GM18870 (cell line): ENCODE results near the gene PPP1R15B.
A peak's percentile ranks its signal among the peaks of the same experiment; 100 is the strongest.

Source experiments
- ATAC-seq: cut with Tn5 transposase; IDR thresholded peaks from one replicate; pipeline ENCODE4 v1.9.1; 2021; ENCODE audit warnings: moderate library complexity; ENCODE audit not compliant: unreplicated experiment

The PPP1R15B gene

GRCh38 chr1:204401730-204402129 is 9.9 kb downstream of the PPP1R15B start:
- ATAC-seq: no peak

GRCh38 chr1:204400882-204401510 is 10.6 kb downstream of the PPP1R15B start:
- no peak for ATAC-seq

DNA sequence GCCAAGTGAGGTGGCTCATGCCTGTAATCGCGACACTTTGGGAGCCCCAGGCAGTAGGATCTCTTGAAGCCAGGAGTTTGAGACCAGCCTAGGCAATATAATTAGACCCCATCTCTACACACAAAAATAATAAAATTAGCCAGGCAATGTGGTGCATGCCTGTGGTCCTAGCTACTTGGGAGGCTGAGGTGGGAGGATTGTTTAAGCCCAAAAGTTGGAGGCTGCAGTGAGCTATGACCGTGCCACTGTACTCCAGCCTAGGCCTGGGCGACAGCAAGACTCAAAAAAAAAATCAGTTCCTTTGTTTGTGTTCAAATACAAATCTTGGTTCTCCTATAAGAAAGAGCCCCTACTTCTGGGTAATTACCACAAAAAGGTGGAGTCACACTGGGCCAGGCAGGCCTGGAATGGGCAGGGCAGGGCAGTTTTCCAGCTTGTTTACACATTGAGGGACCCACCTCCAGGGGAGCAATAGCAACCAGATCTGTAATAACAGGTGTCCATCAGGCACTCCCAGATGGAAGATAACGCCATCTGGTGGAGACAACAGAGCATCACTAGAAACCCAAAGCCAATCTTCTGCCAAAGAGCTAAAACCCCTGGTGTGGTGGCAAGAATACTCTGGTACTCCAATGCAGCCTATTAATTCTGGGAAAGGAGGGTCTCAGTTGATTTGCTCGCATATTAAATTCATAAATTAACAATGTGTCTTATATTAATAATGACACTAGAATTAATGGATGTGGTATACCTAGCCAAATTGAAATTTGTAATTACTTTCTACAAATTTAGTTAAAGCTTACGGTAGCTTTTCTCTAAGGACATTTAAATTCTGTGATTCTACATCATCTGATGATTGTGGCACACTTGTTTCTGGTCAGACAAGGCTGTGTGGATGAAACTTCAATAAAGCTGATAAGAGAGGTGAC is 13.2 kb downstream of the PPP1R15B start:
- no peak for ATAC-seq

DNA sequence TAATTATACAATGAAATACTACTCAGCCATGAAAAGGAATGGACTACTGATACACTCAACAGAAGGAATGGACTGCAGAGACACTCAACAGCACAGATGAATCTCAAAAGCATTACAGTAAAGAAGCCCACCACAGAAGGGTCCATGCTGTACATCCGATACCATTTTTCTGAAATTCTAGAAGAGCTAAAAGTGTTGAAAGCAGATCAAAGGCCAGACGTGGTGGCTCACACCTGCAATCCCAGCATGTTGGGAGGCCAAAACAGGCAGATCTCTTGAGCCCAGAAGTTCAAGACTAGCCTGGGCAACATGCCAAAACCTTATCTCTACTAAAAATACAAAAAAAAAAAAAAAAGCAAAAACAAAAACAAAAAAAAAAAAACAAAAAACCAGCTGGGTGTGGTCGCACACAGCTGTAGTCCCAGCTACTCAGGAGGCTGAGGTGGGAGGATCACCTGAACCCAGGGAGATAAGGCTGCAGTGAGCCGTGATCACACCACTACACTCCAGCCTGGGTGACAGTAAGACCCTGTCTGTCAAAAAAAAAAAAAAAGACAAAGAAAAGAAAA is 15.5 kb downstream of the PPP1R15B start:
- no peak for ATAC-seq

DNA sequence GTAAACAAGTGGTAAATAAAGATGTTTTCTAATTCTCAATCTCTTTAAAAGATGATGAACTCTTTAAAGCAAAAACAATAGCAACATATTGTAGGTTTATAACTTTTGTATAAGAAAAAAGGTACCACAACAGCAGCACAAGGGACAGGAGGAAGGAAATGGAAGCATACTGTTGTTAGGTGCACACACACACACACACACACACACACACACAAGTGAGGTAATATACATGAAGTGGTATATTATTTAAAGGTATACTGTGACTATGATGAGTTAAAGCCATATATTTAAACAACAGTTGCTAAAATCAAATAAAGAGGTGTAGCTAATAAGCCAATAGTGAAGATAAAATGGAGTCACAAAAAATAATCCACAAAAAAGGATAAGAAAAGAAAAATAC is 20.0 kb downstream of the PPP1R15B start:
- ATAC-seq: no peak

- ATAC-seq: no peak
Measured at GRCh38 chr1:204390751-204391466, 20.7 kb downstream of the PPP1R15B start.

DNA sequence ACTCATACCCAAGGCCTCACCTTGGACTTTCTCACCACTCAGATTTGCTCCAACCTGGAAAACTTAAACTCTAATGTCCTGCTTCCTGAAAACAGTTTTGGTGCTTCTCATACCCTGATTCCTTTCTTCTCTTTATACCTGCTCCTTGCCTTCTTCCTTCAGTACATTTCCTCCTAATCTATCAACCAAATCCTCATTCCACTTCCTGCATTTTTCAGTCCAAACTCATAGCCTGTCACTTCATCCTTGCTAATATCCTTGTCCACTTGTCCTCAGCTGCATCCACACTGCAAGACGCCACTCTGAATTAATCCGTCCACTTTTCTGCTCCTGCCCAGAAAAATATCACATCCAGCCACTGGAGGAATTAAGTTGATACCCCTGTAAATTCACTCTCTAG is 25.9 kb downstream of the PPP1R15B start:
- no peak for ATAC-seq

DNA sequence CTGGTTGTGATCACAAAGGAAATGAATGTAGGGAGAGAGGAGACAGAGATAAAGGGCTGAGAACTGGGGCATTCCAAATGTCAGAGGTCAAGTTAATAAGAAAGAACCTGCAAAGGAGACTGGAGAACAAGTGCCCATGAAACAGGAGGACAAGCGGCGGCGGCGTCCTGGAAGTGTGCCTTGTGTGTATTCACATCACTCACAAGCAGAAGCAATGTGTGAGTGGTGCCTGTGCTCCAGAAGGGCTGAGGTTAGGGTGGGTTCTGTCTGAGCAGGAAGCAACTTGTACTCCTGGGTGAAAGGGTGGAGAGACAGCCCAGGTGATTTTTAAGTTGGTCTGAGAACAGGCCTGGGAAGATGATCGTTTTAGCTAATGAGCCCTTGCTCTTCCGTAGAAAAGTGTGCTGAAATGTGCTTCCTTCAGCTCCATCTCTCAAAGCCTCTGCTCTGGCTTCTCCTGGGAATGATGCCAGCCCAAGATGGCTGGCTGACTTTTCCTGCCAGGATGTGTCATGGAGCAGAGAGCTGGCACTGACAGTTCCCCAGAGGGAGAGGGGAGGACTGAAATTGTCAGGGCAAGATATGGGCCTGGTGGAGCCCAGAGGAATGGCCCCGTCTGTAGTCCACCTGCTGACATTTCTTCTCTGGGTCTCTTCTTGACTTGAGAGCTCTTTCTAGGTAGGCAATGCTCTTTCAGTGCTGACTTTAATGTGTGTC is 26.8 kb downstream of the PPP1R15B start:
- no peak for ATAC-seq

DNA sequence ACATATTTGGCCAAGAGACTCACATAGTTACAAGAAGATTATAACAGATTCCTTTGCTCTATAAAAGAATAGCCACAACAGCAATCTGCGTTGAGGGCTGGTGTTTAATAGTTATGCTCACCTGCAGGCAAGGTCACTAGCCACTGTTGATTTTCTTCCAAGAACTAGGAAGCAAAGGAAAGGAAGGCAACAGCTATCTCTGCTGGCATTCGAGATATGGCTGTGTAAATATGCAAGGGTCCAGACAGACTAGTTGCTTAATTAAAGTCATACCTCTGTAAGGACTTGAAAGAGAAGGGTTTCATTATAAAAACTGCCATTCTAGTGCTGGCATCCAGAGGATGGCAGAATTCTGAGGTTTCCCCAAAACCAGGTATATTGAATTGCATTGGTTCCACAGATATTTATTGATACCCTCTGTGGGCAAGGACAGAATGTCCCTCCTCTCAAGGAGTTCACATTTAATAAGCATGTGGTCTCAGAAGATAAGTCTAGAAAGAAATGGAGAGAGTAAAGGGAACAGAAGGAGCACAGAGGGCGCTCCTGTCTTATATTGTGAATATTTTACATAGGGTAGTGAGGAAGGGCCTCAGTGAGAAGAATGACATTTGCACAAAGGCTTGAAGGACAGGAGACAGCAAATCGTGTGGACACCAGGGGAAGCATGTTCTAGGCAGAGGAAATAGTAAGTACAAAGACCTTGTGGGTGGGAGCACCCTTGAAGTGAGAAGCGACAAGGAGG is 28.3 kb downstream of the PPP1R15B start:
- ATAC-seq: no peak

DNA sequence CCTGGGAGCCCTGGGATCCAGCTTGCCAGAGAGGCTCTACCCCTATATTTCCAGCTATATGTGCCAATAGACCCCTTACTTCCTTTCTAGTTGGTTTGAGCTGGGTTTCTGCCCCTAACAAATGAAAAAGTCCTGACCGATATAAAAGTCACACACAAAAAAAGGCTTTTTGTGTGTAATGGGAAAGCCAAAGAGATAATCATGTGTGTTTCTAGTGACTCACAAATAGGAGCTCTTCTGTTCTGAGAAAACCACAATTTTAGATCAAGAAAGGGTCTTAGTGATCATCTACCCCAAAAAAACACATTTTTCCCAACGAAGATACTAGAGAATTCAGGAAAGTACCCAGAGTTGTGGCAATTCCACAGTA is 28.9 kb downstream of the PPP1R15B start:
- ATAC-seq: no peak

DNA sequence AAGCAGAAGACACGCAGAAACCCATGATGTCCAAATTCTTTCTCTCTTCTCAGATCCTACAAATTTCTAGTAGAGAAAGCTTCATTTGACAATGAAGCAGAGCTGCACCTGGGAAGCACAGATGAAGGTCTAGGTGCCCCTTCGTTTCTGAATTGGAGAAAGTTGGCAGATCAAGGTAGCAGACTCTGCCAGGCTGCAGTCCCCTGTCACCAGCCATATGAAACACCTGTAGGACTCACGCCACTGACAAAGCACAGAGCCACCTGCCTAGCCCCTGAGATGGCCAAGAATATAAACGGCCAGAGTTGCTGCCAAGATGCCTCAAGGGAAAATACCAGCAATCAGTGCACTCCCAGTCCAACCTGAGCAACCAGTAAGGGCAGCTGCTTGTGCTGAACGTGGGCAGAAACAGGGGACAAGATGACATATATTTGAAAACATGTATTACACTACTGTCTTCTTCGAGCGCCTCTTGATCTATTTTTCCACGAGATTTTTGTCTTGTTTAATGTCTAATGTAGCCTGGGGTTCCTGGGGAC is 31.3 kb downstream of the PPP1R15B start:
- no peak for ATAC-seq

GRCh38 chr1:204377800-204378668 is 33.6 kb downstream of the PPP1R15B start:
- peak; percentile 73 for ATAC-seq

DNA sequence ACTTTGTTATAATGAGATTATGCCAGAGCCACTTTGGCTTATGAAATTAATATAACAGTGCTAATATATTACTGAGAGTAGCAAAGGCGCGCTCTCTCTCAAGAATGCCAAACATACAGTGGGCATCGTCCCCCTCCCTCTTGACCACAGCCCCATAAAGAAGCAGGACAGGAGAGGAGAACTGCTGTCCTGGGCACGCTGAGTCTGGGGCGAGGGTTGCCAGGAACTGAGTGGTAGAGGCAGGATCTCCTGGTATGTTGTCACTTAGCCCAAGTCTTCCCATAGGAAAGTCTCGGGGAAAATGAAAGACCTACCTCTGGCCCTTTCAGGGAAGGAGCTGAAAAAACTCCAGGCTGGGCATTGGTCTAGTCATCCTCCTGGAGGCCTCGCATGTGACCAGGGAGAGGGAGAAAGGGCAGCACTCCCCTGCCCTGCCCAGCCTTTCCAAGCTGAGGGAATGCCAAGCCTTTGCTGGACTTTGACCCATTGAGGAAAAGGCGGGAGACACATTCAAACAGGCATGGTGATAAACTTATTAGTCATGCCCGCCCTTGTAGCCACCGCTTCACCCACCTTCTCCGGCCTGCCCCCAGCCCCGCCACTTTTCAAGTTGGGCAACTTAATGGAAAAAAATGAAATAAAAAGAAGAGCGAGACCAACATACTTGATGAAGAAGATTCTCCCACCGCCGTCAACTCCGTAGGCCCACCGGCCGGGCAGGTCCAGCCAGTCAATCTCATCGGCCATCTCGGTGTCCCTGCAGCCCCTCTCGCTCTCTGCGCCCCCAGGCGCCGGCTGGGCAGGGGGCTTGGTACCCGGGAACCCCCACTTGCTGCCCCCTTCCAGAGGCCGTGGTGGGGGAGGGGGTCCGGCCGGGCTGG is 34.5 kb downstream of the PPP1R15B start:
- no peak for ATAC-seq

DNA sequence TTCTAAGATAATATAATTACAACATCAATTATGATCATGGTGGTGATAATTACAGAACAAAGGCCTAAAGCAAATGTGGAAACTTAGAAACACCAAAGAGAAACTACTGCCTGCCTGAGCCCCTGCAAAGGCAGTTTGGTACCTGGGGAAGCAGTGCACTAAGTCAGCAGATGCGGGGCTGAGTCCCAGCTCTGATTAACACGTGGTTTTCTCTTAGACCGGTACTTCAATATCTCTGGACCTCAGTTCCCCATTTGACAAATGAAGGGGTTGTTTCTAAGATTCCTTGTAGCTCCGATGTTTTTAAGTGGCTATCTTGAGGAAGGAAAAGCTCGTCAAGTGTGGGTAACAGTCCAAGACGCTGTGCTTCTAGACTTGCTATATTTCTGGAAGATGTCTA is 35.2 kb downstream of the PPP1R15B start:
- no peak for ATAC-seq

GRCh38 chr1:204373911-204374310 is 37.7 kb downstream of the PPP1R15B start:
- ATAC-seq: no peak

DNA sequence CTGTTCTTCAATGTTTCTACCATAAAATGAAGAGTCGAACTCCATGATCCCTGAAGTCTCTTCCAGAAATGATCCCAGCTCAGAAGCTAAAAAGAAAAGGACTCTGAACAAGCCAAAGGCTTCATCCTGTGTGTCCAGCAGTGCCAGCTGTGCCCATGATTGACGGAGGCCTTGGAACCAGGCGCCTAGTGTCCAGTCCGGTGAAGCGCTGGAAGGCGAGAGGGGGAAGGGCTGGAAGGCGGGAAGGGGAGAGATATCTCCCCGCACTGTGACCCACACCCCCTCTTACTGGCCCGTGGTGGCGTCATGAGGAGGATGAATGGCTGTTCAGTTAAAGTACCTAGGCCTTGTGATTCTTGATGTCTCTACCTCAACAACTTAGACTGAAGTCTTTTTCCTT is 41.4 kb downstream of the PPP1R15B start:
- ATAC-seq: no peak

DNA sequence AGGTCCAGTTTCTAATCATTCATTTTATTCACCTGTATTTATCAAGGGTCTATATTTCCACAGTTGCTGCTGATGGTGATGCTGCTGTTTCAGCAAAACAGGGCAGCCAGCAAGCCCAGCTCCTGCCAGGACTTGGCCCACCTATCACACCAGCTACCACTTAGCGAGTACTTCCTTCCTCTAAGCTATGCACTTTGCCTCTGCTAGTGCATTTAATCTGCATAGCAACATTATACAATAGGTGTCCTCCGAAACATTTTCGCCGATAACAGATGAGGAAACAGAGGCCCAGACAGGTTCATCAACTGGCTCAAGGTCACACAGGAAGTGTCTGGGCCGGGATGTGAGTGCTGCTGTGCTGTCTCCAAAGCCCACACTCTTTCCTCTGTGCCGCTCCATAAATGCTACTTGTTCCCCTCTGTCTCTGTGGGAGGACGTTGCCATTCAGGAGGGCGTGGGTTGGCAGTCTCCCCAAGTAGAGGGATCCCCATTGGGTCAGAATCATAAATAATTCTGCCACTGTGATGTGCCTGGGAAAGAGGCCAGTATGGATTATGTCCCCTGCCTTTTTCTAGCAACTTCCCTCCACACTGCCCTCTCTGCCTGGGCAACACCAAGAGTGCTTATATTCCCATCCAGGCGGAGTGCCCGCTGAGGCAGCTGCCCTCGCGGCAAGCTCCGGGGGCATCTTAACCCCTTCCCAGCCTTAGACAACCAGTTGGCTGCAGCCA is 42.5 kb downstream of the PPP1R15B start:
- no peak for ATAC-seq
